HG02798 (cell line): ENCODE data around the gene PTK6.
"Not testable (repeated sequence)": the region's sequence is repeated elsewhere in the genome, so short reads cannot be mapped to it uniquely, and the experiment has no call there.

Experiments
- ATAC-seq: cut with Tn5 transposase; IDR thresholded peaks from one replicate; pipeline ENCODE4 v1.9.1; 2021; ENCODE audit warnings: mild to moderate bottlenecking; ENCODE audit not compliant: unreplicated experiment, poor library complexity

Gene PTK6

GRCh38 chr20:63517376-63518309 is 19.5 kb downstream of the PTK6 start:
- ATAC-seq: no peak

DNA sequence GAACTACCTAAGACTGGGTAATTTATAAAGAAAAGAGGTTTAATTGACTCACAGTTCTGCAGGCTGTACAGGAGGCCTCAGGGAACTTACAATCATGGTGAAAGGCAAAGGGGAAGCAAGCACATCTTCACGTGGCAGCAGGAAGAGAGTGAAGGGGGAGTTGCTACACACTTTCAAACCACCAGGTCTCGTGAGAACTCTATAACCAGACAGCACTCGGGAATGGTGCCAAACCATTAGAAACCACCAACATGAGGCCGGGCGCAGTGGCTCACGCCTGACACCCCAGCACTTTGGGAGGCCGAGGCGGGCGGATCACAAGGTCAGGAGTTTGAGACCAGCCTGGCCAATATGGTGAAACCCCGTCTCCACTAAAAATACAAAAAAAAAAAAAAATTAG is 22.7 kb downstream of the PTK6 start:
- not testable (repeated sequence) for ATAC-seq

- ATAC-seq: no peak
These were observed 24.0 kb downstream of the PTK6 start for GRCh38 chr20:63513207-63513606.

- ATAC-seq: no peak
These were observed 28.1 kb downstream of the PTK6 start for GRCh38 chr20:63509088-63509564.

- no peak for ATAC-seq
These were observed 29.0 kb downstream of the PTK6 start for GRCh38 chr20:63508072-63508768.

GRCh38 chr20:63507083-63507743 is 30.0 kb downstream of the PTK6 start:
- no peak for ATAC-seq

- no peak for ATAC-seq
These were observed 31.5 kb downstream of the PTK6 start for GRCh38 chr20:63505723-63506122.

DNA sequence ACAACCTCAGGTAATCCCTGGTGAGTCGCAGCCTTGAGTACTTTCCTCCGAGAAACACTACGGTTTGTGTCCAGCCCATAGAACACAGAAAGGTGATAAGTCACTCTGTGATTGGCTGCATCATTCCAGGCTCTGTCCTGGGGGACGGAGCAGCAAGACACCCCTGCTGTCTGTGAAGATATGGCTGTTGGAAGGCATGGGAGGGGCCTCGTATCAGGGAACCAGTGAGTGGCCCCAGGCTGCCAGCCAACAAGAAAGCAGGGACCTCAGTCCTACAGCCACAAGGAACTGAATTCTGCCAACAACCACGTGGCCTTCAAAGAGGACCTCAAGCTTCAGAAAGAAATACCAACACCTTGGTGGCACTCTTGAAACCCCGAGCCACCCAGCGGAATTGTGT is 31.9 kb downstream of the PTK6 start:
- ATAC-seq: no peak

DNA sequence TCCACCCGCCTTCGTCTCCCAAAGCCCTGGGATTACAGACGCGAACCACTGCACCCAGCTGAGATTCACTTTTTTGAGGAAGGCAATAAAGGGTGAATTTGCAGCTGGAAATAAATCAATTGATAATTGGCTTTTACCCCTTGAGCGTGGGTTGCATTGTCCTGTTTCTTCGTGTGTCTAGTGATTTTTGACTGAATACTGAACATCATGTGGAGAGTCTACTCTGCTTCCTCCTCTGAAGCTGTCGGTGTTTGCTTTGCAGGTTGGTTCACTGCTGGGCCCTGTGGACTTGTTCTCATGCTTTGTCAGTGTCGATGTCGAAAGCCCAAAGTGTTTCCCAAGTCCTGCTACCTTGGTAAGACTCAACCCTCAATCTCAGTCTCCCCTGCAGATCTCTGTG is 32.5 kb downstream of the PTK6 start:
- ATAC-seq: no peak

GRCh38 chr20:63503524-63503923 is 33.7 kb downstream of the PTK6 start:
- ATAC-seq: no peak

DNA sequence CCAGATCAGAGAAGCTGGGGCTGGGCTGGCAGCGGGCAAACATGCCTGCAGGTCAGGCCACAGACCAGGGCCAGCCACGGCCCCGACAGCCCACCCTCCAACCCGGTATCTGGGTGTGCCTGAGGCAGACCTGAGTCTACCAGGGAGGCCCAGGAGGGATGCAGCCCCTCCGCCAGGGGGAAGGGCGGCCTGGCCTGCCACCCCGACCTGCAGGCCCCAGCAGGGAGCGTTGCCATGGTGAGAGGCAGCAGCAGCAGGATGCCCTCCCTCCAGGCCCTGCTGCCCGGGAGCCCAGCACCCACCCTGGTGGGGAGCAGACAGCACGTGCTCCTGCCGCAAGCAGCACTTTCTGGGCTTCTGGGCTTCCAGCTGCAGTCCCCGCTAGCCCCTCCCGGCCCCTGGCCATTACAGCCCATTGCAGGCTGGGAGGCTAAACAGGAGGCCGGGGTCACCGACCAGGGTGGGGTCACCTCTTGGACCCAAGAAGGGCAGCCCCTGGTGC is 34.5 kb downstream of the PTK6 start:
- no peak for ATAC-seq

DNA sequence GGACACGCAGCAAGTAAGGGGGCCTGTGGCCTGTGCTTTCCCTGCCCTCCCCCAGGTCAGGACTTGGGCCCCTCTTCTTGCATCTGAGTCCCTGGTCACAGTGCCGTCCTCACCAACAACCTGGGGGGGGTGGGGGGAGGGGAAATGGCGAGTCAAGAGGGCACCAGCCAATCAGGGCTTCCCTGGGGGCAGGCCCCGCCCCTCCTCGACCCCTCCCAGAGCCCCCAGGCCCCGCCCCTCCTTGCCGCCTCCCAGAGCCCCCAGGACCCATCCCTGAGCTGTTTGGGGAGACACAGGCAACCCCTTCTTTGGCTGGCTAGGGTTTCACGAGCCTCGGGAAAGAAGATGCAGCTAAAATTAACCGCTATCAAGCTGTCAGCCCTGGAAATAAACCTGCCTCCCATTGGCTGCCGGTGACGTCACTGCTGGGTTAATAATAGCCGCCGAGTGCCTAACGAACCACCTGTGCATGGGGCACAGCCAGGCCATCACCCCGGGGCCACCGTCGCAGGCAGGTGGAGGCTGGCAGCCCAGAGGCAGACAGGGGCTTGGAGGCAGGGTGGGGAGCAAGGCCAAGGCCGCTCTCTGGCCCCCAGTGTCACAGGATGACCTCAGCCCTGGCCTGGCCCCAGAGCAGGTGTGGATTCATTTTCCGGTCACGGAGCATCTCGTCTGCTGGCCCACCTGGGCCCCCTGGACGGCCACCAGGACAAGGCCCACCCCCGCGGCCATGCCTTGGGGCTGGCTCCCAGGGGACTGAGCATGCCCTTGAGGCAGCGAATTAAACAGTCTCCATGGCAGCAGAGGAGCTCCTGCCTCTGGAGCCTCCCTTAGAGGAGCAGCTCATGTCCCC is 35.1 kb downstream of the PTK6 start:
- no peak for ATAC-seq

DNA sequence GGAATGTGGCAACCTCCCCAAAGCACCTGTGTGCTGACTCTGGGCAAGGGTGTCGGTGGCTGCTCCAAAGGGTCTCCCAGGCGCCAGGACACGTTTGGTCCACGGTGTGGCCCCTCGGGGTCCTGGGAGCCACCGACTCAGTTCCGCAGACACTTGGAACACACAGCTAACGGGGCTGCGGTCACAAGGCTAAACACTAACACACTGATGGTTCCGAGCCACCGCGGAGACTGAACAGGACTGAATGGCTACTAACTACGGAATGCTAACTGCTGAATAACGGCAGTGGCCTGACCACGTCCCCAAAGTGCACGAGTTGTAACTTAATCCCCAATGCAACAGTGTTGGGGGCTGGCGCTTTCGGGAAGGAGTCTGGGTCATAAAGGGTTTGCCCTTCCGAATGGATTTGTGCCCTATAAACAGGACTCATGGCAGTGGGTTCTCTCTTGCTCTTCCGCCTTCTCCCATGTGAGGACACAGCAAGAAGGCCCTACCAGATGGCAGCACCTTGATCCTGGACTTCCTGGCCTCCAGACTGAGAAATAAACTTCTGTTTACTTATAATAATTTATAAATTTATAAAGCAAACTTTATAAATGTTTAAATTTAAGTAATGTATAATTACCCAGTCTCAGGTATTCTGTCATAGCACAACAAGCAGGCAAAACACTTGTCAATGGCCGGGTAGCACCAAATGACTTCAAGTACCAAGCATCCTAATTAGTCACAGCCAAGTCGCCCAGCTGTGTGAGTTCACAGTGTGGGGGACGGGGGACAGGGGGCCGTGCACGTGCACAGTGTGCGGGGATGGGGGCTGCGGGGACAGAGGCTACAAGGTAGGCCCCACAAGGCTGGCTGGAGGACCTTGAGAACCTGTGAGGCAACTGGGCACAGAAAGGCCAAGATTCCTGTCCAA is 36.0 kb downstream of the PTK6 start:
- ATAC-seq: no peak

- no peak for ATAC-seq
These were observed 36.9 kb downstream of the PTK6 start for GRCh38 chr20:63500151-63500901.

- no peak for ATAC-seq
These were observed 37.7 kb downstream of the PTK6 start for GRCh38 chr20:63499338-63499969.

DNA sequence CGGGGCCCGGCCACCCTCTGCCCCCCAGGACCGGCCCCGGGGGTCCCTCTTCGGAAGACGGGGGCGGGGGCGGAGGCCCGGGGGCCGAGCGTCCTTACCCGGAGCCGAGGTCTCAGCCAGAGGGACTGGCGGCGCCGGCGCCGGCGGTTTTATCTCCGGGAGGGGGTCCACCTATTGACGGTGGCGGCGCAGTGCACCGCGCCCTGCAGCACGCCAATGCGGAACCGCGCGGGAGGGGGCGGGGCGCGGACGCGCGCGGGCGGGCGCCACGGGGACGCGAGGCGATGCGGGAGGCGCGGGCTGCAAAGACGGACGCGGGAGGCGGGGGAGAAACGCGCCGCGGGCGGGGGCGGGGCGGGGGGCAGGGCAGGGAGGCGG is 38.2 kb downstream of the PTK6 start, which contains the start of gene EEF1A2:
Gene EEF1A2, minus strand, starts transcription at position 124 of the 378 bp plus-strand sequence. CDS start 1,320 bp downstream, outside the sequence.
- no peak for ATAC-seq
